ENCODE measurements around the gene BIN1.

Gene BIN1

GRCh38 chr2:127090281-127091120, 16.5 kb downstream of the BIN1 start:
- Histone ChIP-seq H3K4me3 (no peak overlapping the region), H3K27ac (no peak overlapping the region)
- no peak for DNase-seq (ENCODE audit: low spot score)
- TF ChIP-seq, protein P1, sequence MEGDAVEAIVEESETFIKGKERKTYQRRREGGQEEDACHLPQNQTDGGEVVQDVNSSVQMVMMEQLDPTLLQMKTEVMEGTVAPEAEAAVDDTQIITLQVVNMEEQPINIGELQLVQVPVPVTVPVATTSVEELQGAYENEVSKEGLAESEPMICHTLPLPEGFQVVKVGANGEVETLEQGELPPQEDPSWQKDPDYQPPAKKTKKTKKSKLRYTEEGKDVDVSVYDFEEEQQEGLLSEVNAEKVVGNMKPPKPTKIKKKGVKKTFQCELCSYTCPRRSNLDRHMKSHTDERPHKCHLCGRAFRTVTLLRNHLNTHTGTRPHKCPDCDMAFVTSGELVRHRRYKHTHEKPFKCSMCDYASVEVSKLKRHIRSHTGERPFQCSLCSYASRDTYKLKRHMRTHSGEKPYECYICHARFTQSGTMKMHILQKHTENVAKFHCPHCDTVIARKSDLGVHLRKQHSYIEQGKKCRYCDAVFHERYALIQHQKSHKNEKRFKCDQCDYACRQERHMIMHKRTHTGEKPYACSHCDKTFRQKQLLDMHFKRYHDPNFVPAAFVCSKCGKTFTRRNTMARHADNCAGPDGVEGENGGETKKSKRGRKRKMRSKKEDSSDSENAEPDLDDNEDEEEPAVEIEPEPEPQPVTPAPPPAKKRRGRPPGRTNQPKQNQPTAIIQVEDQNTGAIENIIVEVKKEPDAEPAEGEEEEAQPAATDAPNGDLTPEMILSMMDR (IDR thresholded peaks at IDR 0.05), result no peak

DNA sequence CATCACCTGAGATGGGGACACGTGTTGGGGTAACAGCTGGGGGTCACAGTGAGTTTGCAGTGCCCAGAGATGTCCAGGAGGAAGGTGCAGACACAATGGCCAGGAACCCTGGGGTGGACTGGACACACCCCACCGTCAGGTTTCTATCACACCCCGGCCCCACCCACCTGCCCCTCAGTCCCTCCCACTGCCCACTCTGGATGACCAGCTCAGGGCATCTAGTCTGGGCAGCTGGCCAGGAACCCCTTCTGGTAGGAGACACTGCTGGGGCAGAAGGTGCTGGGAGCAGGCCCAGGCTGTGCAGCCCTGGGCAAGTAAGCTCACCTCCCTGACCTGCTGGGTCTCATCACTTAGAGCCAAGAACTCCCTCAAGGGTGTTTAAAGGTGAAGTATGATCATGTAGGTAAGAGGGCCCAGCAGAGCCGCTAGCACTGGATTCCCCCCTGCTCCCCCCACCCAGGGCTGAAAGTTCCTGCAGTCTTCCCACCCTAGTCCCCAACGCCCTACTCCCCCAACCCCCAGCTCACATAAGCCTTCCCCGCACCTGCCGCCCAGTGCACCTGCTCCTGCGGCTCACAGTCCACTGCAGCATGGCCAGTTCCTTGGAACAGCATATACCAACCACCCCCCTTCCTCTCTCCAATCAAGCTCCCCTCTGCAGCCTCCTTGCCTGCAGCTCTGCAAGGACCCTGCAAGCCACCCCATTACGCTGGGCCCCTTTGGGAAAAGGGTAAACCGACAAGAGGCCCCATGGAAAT, 17.3 kb downstream of the BIN1 start:
- no peak for DNase-seq (ENCODE audit: low spot score)
- Histone ChIP-seq H3K27ac (no peak overlapping the region), H3K4me3 (no peak overlapping the region)
- TF ChIP-seq, protein P1 (IDR thresholded peaks at IDR 0.05), result no peak

- DNase-seq (ENCODE audit: low spot score), result no peak
These were observed 18.2 kb downstream of the BIN1 start for GRCh38 chr2:127088706-127089105.

DNA sequence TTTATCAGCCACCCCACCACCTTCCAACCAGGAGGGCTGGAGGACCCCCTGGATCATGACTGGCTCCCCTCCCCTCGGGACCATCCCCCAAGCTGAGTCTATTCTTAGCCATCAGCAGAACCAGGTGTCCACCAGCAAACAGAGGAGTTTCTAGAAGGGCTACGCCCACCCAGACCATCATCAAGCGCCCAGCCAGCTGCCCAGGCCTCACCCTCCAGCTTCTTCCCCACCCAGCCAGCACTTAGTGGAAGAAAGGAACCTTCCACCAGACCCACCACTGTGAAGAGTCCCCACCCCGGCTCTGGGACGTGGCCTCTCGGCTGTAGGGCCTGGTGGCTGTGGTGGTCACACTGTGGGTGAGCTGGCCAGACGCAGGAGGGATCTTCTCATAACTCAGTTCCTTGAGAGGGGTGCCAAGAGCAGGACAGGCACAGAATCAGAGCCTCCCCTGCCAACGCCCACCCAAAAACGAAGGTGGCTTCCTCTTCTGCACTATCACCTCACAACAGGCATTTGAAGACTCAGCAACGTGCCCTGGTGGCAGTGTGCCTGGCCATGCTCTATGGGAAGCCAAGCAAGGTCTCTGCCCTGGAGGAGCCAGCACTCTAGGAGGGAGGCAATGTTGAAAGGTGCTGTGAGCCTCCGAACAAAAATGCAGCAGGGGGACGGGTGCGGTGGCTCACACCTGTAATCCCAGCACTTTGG, 19.0 kb downstream of the BIN1 start:
- TF ChIP-seq, protein P1 (IDR thresholded peaks at IDR 0.05), result no peak
- H3K27ac ChIP-seq, result peak overlapping the region in 1 of 2 donors; percentile 87
- peak overlapping the region; percentile 72 for H3K4me3 ChIP-seq
- DNase-seq (ENCODE audit: low spot score), result no peak

More at GRCh38 chr2:127088706-127089105, 18.2 kb downstream of the BIN1 start:
- no peak overlapping the region for H3K27ac ChIP-seq
- TF ChIP-seq, protein P1 (IDR thresholded peaks at IDR 0.05), result no peak
- H3K4me3 ChIP-seq, result no peak overlapping the region

DNA sequence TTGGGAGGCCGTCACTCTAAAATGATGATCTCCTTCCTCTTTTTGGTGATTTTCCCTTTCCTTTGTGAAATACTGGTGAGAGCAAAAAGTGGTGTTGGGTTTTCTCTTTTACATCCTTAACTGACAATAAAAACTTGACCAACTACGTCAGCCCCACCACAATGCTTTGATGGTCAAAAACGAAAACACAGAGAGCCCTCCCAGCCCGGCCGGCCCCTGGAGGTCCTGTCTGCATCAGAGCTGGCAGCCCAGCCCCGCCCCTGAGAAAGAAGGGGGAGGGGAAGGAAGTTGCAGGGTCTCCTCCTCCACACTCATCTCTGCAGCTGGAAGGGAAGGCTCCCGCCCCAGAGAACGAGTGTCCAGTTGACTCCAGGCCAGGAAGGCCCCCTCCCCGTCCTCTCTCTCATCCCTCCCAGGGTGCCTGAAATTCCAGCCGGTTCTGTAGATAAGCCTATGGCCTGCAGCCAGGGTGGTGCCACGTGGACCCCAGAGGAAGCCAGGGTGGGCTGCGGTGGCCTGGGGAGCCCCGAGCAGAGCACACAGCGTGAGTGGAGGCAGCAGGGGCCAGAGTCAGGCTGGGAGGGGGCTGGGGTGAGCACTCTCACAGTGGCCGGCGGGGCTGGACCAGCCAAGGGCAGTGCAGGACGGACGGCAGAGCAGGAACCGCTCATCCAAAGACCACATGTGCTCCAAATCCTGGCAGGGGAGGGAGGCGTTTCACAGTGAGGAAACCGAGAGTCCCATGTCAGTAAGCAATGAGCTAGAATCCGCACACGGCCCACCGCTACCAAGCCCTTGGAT, 19.8 kb downstream of the BIN1 start:
- Histone ChIP-seq H3K4me3 (peak overlapping the region; percentile 72), H3K27ac (peak overlapping the region in 1 of 2 donors; percentile 87)
- TF ChIP-seq, protein P1 (IDR thresholded peaks at IDR 0.05), result no peak
- no peak for DNase-seq (ENCODE audit: low spot score)

- Histone ChIP-seq H3K27ac (peak overlapping the region; percentile 28 to 87), H3K4me3 (no peak overlapping the region)
- no peak for DNase-seq (ENCODE audit: low spot score)
- TF ChIP-seq, protein P1 (IDR thresholded peaks at IDR 0.05), result no peak
These were observed 21.7 kb downstream of the BIN1 start for GRCh38 chr2:127085317-127085681.
